Small intestine (tissue), 7 donors: ENCODE data around the gene MYO1B. TPM values are rescaled to one million over a fixed set of nuclear protein-coding genes. Genes with fewer than 3 reads are reported as not detected.

ENCODE experiments used
- DNase-seq, 2 donors: peaks; one replicate each; pipeline versions ENCODE4 v3.0.0 to v3.0.0-alpha.2; 2013
- FAIRE-seq: peaks from 2 replicates; lab custom pipeline; 2012; peaks lifted over from hg19 to GRCh38; lab: Jason Lieb, UNC
- H3K27ac ChIP-seq, 3 donors: one replicate each; pipeline ENCODE4 v1.5.1; 2013; ENCODE audit warnings: low read length in 2 of 3, mild to moderate bottlenecking in 2 of 3, control low read depth in 1 of 3, inconsistent platforms in 1 of 3, low read depth in 1 of 3, moderate library complexity in 1 of 3
- H3K27me3 ChIP-seq, 3 donors: one replicate each; pipeline ENCODE4 v1.6.1; 2013; ENCODE audit warnings: low read length in 3 of 3, inconsistent platforms in 1 of 3; ENCODE audit not compliant: control insufficient read depth in 3 of 3, insufficient read depth in 3 of 3
- H3K36me3 ChIP-seq, 3 donors: one replicate each; pipeline ENCODE4 v1.6.1; 2013; ENCODE audit warnings: low read length in 3 of 3, inconsistent platforms in 1 of 3, low read depth in 1 of 3, mild to moderate bottlenecking in 1 of 3, moderate library complexity in 1 of 3; ENCODE audit not compliant: control insufficient read depth in 3 of 3, insufficient read depth in 2 of 3
- H3K4me1 ChIP-seq, 3 donors: one replicate each; pipeline ENCODE4 v1.6.1; 2013; ENCODE audit warnings: low read length in 2 of 3, inconsistent platforms in 1 of 3, low read depth in 1 of 3, mild to moderate bottlenecking in 1 of 3, moderate library complexity in 1 of 3; ENCODE audit not compliant: control insufficient read depth in 3 of 3, insufficient read depth in 2 of 3
- H3K4me3 ChIP-seq, 3 donors: one replicate each; pipeline ENCODE4 v1.5.1; 2013; ENCODE audit warnings: low read length in 3 of 3, control low read depth in 1 of 3, inconsistent platforms in 1 of 3, low read depth in 1 of 3, mild to moderate bottlenecking in 1 of 3, moderate library complexity in 1 of 3
- H3K9me3 ChIP-seq, 2 donors: one replicate each; pipeline ENCODE4 v1.6.1; 2013; ENCODE audit warnings: low read depth in 1 of 2, low read length in 1 of 2; ENCODE audit not compliant: control insufficient read depth in 2 of 2, insufficient read depth in 1 of 2
- WGBS, 3 donors: extraction: QIAGEN DNeasy Blood & Tissue Kit; methylation state at CpG; one replicate each; pipeline ENCODE4 v1.1.7; 2013; 5-methylcytosine and 5-hydroxymethylcytosine counted together
- polyA plus RNA-seq, 4 donors: library from polyadenylated mRNA; stranded (reverse) in 3 of 4; unstranded in 1 of 4; fragments of 200-250 nt in 3 of 4; fragments of 120-200 nt in 1 of 4; gene quantifications; one replicate each; pipeline versions ENCODE4 v1.2.1 to v1.2.3, GENCODE V29; 2013
- donor health status: healthy with polysubstance abuse.
- donor health status: control.
- donor health status: control.
- donor health status: Bipolar disorder and iron deficiency.
- donor health status: healthy.

The MYO1B gene
- polyA plus RNA-seq, 4 donors: 8.1 to 34.8 (median 12.9) TPM

- H3K36me3 ChIP-seq: no peaks in the 10 kb centered on the region
- H3K27ac ChIP-seq: peak overlapping the region in 2 of 3 donors; percentile 17 to 29
- H3K9me3 ChIP-seq: no peaks in the 10 kb centered on the region
- H3K4me3 ChIP-seq: no peak overlapping the region
- peaks cover 2 to 22% (median 4%) of the 10 kb centered on the region in 3 donors for H3K4me1 ChIP-seq
- no peak for FAIRE-seq
- H3K27me3 ChIP-seq: no peaks in the 10 kb centered on the region
- DNase-seq: peak; percentile 82 to 93
- 15 to 71% (median 20%) methylated on average over 3 of the region's 3 CpGs for WGBS, 3 donors
Measured at GRCh38 chr2:191462370-191462769, 217.2 kb downstream of the MYO1B start.

- FAIRE-seq (no peak), DNase-seq (peak; percentile 31 to 75)
- no peak overlapping the region for H3K27ac ChIP-seq
- peaks cover 2 to 22% (median 4%) of the 10 kb centered on the region in 3 donors for H3K4me1 ChIP-seq
- H3K9me3 ChIP-seq: no peaks in the 10 kb centered on the region
- H3K27me3 ChIP-seq: no peaks in the 10 kb centered on the region
- 8 to 64% (median 22%) methylated on average over 2 of the region's 2 CpGs for WGBS, 3 donors
- no peak overlapping the region for H3K4me3 ChIP-seq
- H3K36me3 ChIP-seq: no peaks in the 10 kb centered on the region
Measured at GRCh38 chr2:191463790-191464189, 218.6 kb downstream of the MYO1B start.

DNA sequence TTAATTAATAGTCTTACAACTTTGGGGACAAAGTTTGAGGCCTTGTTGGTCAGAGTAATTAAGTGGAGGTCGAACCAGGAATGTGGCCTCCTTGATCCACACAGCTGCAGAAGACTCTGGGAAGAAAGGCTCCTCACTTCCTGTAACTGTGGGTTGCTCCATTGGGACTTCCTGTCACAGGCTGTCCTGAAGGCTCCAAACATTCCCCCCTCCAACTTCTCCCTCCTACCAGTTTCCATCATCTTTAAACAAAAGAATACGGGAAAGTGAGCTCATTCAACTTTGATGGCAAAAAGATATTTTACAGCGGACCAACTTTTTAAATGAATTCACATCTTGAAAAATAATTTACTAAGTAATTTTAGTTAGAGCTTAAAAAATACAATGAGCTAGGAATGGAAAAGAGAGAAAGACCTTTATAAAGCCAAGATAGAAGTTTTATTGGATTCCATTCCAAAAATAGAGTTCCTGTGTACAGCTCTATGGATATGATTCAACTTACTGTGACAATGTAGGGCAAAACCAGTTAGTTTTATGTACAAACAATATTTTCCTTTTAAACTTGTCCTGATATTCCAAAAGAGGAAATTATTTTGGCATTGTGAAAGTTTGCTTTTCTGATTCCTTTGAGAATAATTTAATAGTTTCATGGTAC, 220.7 kb downstream of the MYO1B start:
- Histone ChIP-seq H3K4me1 (peaks cover 2 to 26% (median 4%) of the 10 kb centered on the region in 3 donors), H3K27me3 (no peaks in the 10 kb centered on the region), H3K36me3 (no peaks in the 10 kb centered on the region), H3K4me3 (no peak overlapping the region), H3K9me3 (no peaks in the 10 kb centered on the region), H3K27ac (no peak overlapping the region)
- WGBS, 3 donors: 79 to 88% (median 84%) methylated on average over 3 of the region's 3 CpGs
- no peak for DNase-seq
- no peak for FAIRE-seq

DNA sequence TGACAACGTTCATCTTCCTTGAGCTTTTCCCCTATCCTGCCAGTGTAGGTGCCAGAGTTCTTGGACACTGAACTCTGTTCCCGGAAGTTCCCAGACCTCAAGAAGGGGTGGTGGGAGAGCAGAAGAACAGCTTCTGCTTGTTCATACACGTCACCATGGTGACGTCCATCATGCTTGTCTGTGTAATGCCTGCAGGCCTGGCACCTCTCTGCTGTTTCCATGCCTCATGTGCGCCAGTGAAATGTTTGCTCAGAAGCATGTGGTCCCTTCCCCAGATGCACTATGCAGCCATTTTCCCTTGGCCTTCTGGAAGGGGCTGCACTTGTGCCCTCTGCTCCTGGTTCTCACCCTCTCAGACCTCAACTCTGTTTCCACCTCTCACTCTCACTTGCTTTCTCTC, 221.9 kb downstream of the MYO1B start:
- DNase-seq: peak in 1 of 2 donors; percentile 30
- WGBS, 3 donors: 67 to 83% (median 82%) methylated on average over 5 of the region's 5 CpGs
- H3K36me3 ChIP-seq: no peaks in the 10 kb centered on the region
- H3K4me3 ChIP-seq: no peak overlapping the region
- no peak overlapping the region for H3K27ac ChIP-seq
- H3K4me1 ChIP-seq: peaks cover 2 to 23% (median 4%) of the 10 kb centered on the region in 3 donors
- no peaks in the 10 kb centered on the region for H3K9me3 ChIP-seq
- H3K27me3 ChIP-seq: no peaks in the 10 kb centered on the region
- no peak for FAIRE-seq

GRCh38 chr2:191470306-191470705, 225.1 kb downstream of the MYO1B start:
- H3K27me3 ChIP-seq: no peaks in the 10 kb centered on the region
- H3K36me3 ChIP-seq: no peaks in the 10 kb centered on the region
- H3K27ac ChIP-seq: no peak overlapping the region
- FAIRE-seq (no peak), DNase-seq (no peak)
- H3K9me3 ChIP-seq: no peaks in the 10 kb centered on the region
- H3K4me1 ChIP-seq: peaks cover 0 to 4% (median 0%) of the 10 kb centered on the region in 3 donors
- no peak overlapping the region for H3K4me3 ChIP-seq

DNA sequence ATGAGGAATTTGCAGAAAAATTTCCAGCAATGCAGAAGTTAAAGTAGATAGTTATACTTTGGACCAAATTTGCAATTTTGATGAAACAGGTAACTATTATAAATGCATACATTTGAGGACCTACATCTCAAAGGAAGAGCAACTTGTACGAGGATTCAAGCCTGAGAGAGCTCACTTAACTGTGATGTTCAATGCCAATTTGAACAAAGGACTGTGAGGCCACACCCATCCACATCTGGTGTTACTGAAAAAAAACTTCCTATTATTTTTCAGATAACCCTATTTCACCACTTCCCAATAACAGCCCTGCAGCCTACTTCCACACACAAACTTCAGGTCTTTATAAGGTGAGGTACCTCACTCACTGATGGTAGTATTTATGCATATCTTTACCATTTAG, 229.3 kb downstream of the MYO1B start:
- no peaks in the 10 kb centered on the region for H3K36me3 ChIP-seq

More for the DNA sequence above, 229.3 kb downstream of the MYO1B start:
- DNase-seq (no peak), FAIRE-seq (no peak)
- peaks cover 0 to 3% of the 10 kb centered on the region in 2 donors for H3K9me3 ChIP-seq
- no peak overlapping the region for H3K27ac ChIP-seq
- H3K4me3 ChIP-seq: no peak overlapping the region
- 29 to 47% (median 32%) methylated on average over 1 of the region's 1 CpG for WGBS, 3 donors
- peaks cover 0 to 4% (median under 1%) of the 10 kb centered on the region in 3 donors for H3K4me1 ChIP-seq
- H3K27me3 ChIP-seq: no peaks in the 10 kb centered on the region

Other genes with a start within 250 kb of the MYO1B start
- 10 to 100 TPM; 22.6 to 61.9 (median 42.6) TPM for gene STAT1, start 231.2 kb upstream of the MYO1B start, polyA plus RNA-seq
- 1 to 10 TPM; 1.0 to 2.8 (median 1.6) TPM for gene STAT4, start 94.4 kb upstream of the MYO1B start, polyA plus RNA-seq